ENCODE results near the gene APOBEC3A.
A peak's percentile ranks its signal among the peaks of the same experiment; 100 is the strongest.
"Not testable (repeated sequence)": the region's sequence is repeated elsewhere in the genome, so short reads cannot be mapped to it uniquely, and the experiment has no call there.

The APOBEC3A gene

GRCh38 chr22:38959590-38959989 lies 2.2 kb downstream of the APOBEC3A start:
- Histone ChIP-seq H3K27ac (no peak overlapping the region), H3K27me3 (no peaks in the 10 kb centered on the region), H3K4me2 (peak overlapping the region; percentile 46 to 91 (median 64)), H4K20me1 (no peaks in the 10 kb centered on the region), H3K9me3 (replicated peaks in 1 of 11) (no peaks in the 10 kb centered on the region), H3K36me3 (no peaks in the 10 kb centered on the region), H3K4me1 (peaks cover 24 to 77% (median 57%) of the 10 kb centered on the region in 10 experiments), H3K4me3 (peak overlapping the region in 2 of 10 experiments; percentile 24 to 44; a peak in 1 of 20 replicates), H3K9ac (peak overlapping the region in 2 of 11 experiments; percentile 2 to 27; a peak in 1 of 22 replicates)
- TF ChIP-seq Cebpa-rat (IDR thresholded peaks at IDR 0.05): no peak

DNA sequence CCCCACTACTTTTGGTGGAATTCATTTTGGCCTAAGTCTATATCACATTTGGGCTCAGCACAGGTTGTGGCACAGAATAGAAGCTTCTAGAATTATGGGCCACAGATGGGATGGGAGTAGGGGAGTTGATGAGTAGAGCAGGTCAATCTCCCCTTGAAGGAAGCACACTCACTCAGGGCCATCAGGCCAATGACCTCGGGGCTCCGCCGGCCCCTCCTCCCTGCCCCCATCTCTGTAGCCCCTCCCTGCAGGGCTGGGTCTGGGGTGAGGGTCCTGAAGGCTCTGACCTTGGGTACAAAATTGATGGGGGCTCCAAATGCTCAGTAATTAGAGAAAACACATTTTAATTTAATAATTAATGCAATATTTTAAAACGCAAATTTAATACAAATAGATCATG lies 3.3 kb downstream of the APOBEC3A start:
- not testable (repeated sequence) for H3K9me3 ChIP-seq (replicated peaks in 1 of 11)

DNA sequence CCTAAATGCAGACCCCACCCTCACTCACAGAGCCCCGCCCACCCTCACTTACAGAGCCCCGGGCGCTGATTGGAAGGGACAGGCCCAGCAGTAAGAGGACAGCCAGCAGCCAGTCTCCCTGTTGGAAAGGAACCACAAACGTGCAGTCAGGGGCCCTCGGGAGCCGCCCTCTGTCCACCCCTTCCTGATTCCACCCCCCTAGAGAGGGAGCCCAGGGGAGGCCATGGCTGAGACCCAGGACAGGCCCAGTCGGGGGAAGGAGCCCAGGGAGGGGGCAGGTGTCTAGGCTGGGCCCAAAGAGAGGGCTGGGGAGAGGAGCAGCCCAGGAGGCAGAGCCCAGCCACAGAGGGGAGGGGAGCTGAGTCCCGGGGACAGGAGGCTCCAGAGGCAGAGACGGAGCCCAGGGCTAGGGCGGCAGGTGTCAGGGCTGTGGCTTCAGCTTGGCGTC lies 5.9 kb downstream of the APOBEC3A start:
- not testable (repeated sequence) for H3K36me3 ChIP-seq

More for the DNA sequence above, 3.3 kb downstream of the APOBEC3A start:
- not testable (repeated sequence) for H3K27me3 ChIP-seq, H3K4me3 ChIP-seq, H3K27ac ChIP-seq, H4K20me1 ChIP-seq, H3K36me3 ChIP-seq, H3K4me2 ChIP-seq, H3K9ac ChIP-seq
- H3K4me1 ChIP-seq: peaks cover 35 to 77% (median 60%) of the 10 kb centered on the region in 10 experiments

DNA sequence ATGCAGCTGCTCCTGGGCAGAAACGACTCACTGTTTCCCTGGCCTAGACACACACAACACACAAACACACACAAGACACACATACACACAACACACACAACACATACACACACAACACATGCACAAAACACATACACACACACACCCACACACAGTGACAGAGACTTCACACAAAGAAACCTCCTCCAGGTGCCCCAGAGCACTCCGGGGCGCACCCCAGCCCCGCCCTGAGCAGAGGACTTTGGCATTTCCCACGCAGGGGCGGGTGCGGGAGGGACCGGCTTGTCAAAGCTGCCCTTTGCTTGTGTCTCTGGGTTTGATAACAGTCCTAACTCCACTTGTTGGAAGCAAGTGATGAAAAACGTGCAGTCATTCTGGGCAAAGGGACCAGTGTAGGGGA lies 6.5 kb downstream of the APOBEC3A start:
- Histone ChIP-seq H3K9ac (no peak overlapping the region), H3K9me3 (replicated peaks in 1 of 11) (no peaks in the 10 kb centered on the region), H3K4me2 (peak overlapping the region in 7 of 11 experiments; percentile 16 to 93 (median 84); a peak in 8 of 22 replicates), H3K27me3 (no peaks in the 10 kb centered on the region; a peak in 1 of 22 replicates), H3K27ac (no peak overlapping the region), H3K4me1 (peaks cover 58 to 77% (median 70%) of the 10 kb centered on the region in 10 experiments), H3K4me3 (no peak overlapping the region), H3K36me3 (no peaks in the 10 kb centered on the region), H4K20me1 (no peaks in the 10 kb centered on the region)
- no peak for TF ChIP-seq Cebpa-rat (IDR thresholded peaks at IDR 0.05)

More for the DNA sequence above, 5.9 kb downstream of the APOBEC3A start:
- not testable (repeated sequence) for H3K4me3 ChIP-seq; H3K27me3 ChIP-seq; H4K20me1 ChIP-seq; H3K27ac ChIP-seq; H3K9me3 ChIP-seq (replicated peaks in 1 of 11)
- Histone ChIP-seq H3K4me2 (peak overlapping the region in 10 of 11 experiments; percentile 16 to 93 (median 48); a peak in 13 of 22 replicates), H3K4me1 (peaks cover 54 to 77% (median 66%) of the 10 kb centered on the region in 10 experiments), H3K9ac (0 out of 22 replicates have a peak overlapping the region, but pooled peaks of 1 of the 11 experiments have one; percentile 31)

DNA sequence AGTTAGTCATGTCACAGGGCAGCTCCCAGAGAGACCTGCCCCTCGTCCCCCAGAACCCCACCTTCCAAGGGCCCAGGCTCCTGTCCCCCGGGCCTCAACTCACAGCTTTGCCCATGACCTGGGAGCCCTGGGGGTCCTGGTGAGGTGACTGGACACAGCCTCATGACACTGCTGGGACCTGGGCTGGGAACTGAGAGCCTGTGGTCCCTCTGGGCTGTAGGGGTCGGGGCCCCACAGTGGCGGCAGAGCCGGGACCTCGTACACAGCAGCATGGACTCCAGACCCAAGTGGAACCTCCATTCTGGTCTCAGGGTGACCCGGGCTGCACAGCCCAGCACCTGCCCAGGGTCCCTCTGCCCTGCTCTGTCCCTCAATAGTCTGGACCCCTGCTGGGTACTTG lies 6.9 kb downstream of the APOBEC3A start:
- no peaks in the 10 kb centered on the region for H4K20me1 ChIP-seq
- H3K4me2 ChIP-seq: peak overlapping the region; percentile 54 to 93 (median 78); a peak in 21 of 22 replicates
- no peak overlapping the region for H3K9ac ChIP-seq
- no peaks in the 10 kb centered on the region; a peak in 1 of 22 replicates for H3K27me3 ChIP-seq
- H3K4me1 ChIP-seq: peaks cover 57 to 77% (median 69%) of the 10 kb centered on the region in 10 experiments
- TF ChIP-seq Cebpa-rat (IDR thresholded peaks at IDR 0.05): no peak
- no peak overlapping the region for H3K4me3 ChIP-seq
- H3K36me3 ChIP-seq: no peaks in the 10 kb centered on the region
- H3K27ac ChIP-seq: peak overlapping the region in 1 of 11 experiments; percentile 1; a peak in 1 of 22 replicates
- no peaks in the 10 kb centered on the region for H3K9me3 ChIP-seq (replicated peaks in 1 of 11)

DNA sequence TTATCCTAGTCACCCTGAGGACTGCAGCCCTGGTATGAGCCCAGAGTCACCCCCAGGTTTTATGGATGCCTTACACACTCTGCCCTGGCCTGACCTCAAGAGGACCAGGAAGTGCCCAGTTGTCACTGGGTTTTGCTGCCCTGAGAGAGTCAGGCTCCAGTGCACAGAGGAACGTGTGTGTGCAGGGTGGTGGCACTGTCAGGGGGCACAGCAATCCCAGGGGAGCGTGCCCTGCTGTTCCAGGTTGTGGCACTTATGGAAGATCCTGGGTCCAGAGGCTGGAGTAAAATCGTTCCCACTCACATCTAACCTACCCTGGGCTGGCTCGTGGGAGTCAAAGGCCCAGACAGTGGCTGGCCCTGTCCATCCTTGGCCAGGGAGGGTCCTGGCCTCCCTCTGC lies 7.6 kb downstream of the APOBEC3A start:
- TF ChIP-seq Cebpa-rat (IDR thresholded peaks at IDR 0.05): no peak
- Histone ChIP-seq H3K36me3 (no peaks in the 10 kb centered on the region), H4K20me1 (no peaks in the 10 kb centered on the region), H3K4me2 (peak overlapping the region; percentile 54 to 93 (median 78)), H3K27me3 (no peaks in the 10 kb centered on the region; a peak in 1 of 22 replicates), H3K4me1 (peaks cover 51 to 77% (median 65%) of the 10 kb centered on the region in 10 experiments), H3K27ac (peak overlapping the region in 3 of 11 experiments; percentile 1 to 6 (median 5); a peak in 2 of 22 replicates), H3K9me3 (replicated peaks in 1 of 11) (no peaks in the 10 kb centered on the region), H3K9ac (0 out of 22 replicates have a peak overlapping the region, but pooled peaks of 1 of the 11 experiments have one; percentile 27), H3K4me3 (no peak overlapping the region)

DNA sequence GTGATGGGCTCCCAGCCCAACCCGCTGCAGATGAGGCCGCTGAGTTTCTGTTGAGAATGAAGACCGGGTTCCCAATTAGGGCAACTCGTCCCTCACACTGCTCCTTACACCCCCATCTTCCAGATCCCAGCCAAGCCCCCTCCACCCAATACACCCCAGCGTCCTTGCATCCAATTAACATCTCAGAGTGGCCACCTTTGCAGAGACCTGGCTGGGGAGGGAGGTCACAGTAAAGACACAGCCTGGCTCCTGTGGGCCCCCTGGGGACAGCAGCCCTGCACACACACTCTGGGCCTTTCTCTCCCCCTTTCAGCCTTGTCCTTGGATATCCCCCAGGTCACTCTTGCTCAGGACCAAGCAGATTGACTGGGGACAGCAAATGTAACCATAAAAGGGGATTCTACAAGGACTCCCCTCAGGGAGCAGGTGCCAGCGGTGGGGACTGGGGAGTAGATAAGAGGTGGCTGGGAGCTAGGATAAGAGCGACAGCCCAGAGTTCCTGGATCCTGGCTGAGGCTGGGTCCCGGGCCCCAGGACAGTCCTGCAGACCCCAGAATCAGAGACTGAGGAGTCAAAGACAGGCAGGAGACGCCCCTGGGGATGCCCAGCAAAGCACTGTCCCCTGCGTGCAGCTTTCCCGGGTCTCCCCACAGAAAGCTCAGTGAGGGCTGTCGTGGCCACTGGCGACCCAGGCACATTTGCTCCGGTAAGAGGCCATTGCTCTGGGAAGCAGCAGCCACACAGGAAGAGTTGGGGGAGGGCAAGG lies 8.4 kb downstream of the APOBEC3A start:
- no peak for TF ChIP-seq Cebpa-rat (IDR thresholded peaks at IDR 0.05)
- Histone ChIP-seq H3K9ac (peak overlapping the region in 1 of 11 experiments; percentile 8; a peak in 2 of 22 replicates), H3K9me3 (replicated peaks in 1 of 11) (no peaks in the 10 kb centered on the region), H3K36me3 (no peaks in the 10 kb centered on the region), H3K4me3 (no peak overlapping the region), H3K27ac (peak overlapping the region in 3 of 11 experiments; percentile 30 to 77 (median 75); a peak in 3 of 22 replicates), H4K20me1 (no peaks in the 10 kb centered on the region), H3K4me1 (peaks cover 49 to 83% (median 68%) of the 10 kb centered on the region in 10 experiments), H3K4me2 (peak overlapping the region; percentile 54 to 93 (median 78)), H3K27me3 (no peaks in the 10 kb centered on the region; a peak in 1 of 22 replicates)

DNA sequence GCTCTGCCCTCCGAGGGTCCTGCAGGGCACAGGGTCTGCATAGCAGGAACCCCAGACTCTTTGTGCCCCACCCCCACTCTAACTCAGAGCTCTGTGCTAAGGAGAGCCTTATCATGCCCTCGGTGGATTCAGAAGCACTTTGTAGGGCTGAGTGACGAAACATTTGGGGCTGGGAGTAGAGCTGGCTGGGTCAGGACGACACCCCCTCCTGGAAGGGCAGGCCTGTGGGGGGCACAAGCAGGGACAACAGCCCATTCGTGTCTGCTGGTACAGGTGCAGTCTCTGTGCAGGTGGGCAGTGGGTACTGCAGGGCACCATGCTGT lies 8.9 kb downstream of the APOBEC3A start:
- no peaks in the 10 kb centered on the region for H3K36me3 ChIP-seq
- H4K20me1 ChIP-seq: no peaks in the 10 kb centered on the region
- H3K4me3 ChIP-seq: no peak overlapping the region
- peaks cover 49 to 88% (median 68%) of the 10 kb centered on the region in 10 experiments for H3K4me1 ChIP-seq
- no peak for TF ChIP-seq Cebpa-rat (IDR thresholded peaks at IDR 0.05)
- no peaks in the 10 kb centered on the region; a peak in 1 of 22 replicates for H3K27me3 ChIP-seq
- peak overlapping the region in 3 of 11 experiments; percentile 30 to 77 (median 75); a peak in 4 of 22 replicates for H3K27ac ChIP-seq
- H3K4me2 ChIP-seq: peak overlapping the region; percentile 54 to 93 (median 78)
- H3K9ac ChIP-seq: peak overlapping the region in 2 of 11 experiments; percentile 8 to 40; a peak in 3 of 22 replicates
- no peaks in the 10 kb centered on the region for H3K9me3 ChIP-seq (replicated peaks in 1 of 11)

DNA sequence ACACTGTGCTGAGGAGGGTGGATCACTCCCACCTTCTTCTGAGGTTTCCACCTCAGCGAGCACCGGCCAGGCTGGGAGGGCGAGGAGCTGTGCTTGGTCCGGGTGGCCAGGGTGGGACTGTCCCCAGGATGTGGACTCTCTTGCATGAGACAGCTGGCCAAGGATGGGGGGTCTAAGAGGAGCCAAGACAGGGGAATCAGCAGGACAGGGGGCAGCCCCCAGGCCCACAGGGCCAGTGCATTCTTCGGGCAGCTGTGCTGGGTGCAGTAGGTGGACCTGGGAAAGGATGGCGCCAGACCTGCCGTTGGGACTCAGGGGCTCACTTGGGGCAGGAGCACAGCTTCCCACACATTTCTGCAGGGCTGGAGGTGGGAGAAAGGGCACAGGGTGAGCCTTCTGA lies 9.5 kb downstream of the APOBEC3A start:
- peaks cover 49 to 93% (median 68%) of the 10 kb centered on the region in 10 experiments for H3K4me1 ChIP-seq
- H4K20me1 ChIP-seq: no peaks in the 10 kb centered on the region
- no peak overlapping the region for H3K4me3 ChIP-seq
- H3K36me3 ChIP-seq: no peaks in the 10 kb centered on the region
- H3K9me3 ChIP-seq (replicated peaks in 1 of 11): no peaks in the 10 kb centered on the region
- H3K4me2 ChIP-seq: peak overlapping the region; percentile 54 to 93 (median 78)
- TF ChIP-seq Cebpa-rat (IDR thresholded peaks at IDR 0.05): no peak
- H3K27ac ChIP-seq: peak overlapping the region in 6 of 11 experiments; percentile 6 to 77 (median 30); a peak in 8 of 22 replicates
- H3K27me3 ChIP-seq: no peaks in the 10 kb centered on the region; a peak in 1 of 22 replicates
- H3K9ac ChIP-seq: peak overlapping the region in 4 of 11 experiments; percentile 12 to 43 (median 34); a peak in 4 of 22 replicates

All from BLaER1 treated with 17β-estradiol and CSF1 and Interleukin-3, amounts not matched to agents 10 nM and 100 nM (cell line).